Stomach (tissue), 9 donors: Measurements from ENCODE around the gene ARHGAP10. TPM values are rescaled to one million over a fixed set of nuclear protein-coding genes. Genes with fewer than 3 reads are reported as not detected.
A peak's percentile ranks its signal among the peaks of the same experiment; 100 is the strongest.

Experiments used
- DNase-seq, 2 donors: peaks; one replicate each; pipeline versions ENCODE4 v3.0.0 to v3.0.0-alpha.2; 2013 to 2019
- H3K27ac ChIP-seq, 5 donors: fragments of 200-600 bp in 4 of 5; sonication (generic) in 4 of 5; one replicate each; pipeline ENCODE4 v1.5.1; 2013 to 2019; ENCODE audit warnings: mild to moderate bottlenecking in 1 of 5, moderate library complexity in 1 of 5
- H3K27me3 ChIP-seq, 3 donors: fragments of 200-600 bp; sonication (generic); one replicate each; pipeline ENCODE4 v1.5.1; 2017 to 2019; ENCODE audit warnings: mixed run types in 1 of 3
- H3K36me3 ChIP-seq, 4 donors: fragments of 200-600 bp; sonication (generic); 1 replicate in 3 of 4; 2 replicates in 1 of 4; pipeline ENCODE4 v1.5.1; 2016 to 2019
- H3K4me1 ChIP-seq, 4 donors: fragments of 200-600 bp; sonication (generic); one replicate each; pipeline ENCODE4 v1.5.1; 2016 to 2019
- H3K4me3 ChIP-seq, 4 donors: fragments of 200-600 bp; sonication (generic) in 3 of 4; one replicate each; pipeline ENCODE4 v1.5.1; 2016 to 2019; ENCODE audit warnings: mild to moderate bottlenecking in 1 of 4
- H3K9me3 ChIP-seq, 4 donors: fragments of 200-600 bp; sonication (generic); one replicate each; pipeline ENCODE4 v1.5.1; 2016 to 2019
- EP300 ChIP-seq: sonication (generic); formaldehyde crosslinking; IDR thresholded peaks from one replicate; pipeline ENCODE4 v1.6.1; 2017; ENCODE audit warnings: antibody characterized with exemption
- POLR2A ChIP-seq, 4 donors: fragments of 450-650 bp; IDR thresholded peaks; one replicate each; pipeline ENCODE4 v1.6.1; 2016; ENCODE audit warnings: antibody characterized with exemption in 4 of 4, control low read depth in 2 of 4, mild to moderate bottlenecking in 1 of 4, moderate library complexity in 1 of 4
- POLR2AphosphoS5 ChIP-seq, 3 donors: sonication (generic); formaldehyde crosslinking; IDR thresholded peaks; one replicate each; pipeline ENCODE4 v1.6.1; 2016; ENCODE audit warnings: antibody characterized with exemption in 3 of 3
- WGBS, 5 donors: extraction: QIAGEN DNeasy Blood & Tissue Kit in 3 of 5; methylation state at CpG; one replicate each; pipeline versions ENCODE4 v1.1.5 to v1.1.7; 2013 to 2018; 5-methylcytosine and 5-hydroxymethylcytosine counted together
- intact Hi-C: fragments of 100-400 bp; cut with DNase I; formaldehyde crosslinking; loops from one replicate; pipeline ENCODE4 v1.15.1; 2023; ENCODE audit warnings: low total_unique reads
- polyA plus RNA-seq, 3 donors: library from polyadenylated mRNA; stranded (reverse); fragments of 200-250 nt; gene quantifications; one replicate each; pipeline ENCODE4 v1.2.3, GENCODE V29; 2013
- total RNA-seq, 5 donors: library from RNA; depleted of rRNA; stranded (reverse); fragments of >200 nt; gene quantifications; one replicate each; pipeline versions ENCODE4 v1.1.0 to v1.2.3, GENCODE V29; 2014 to 2016
- TF ChIP-seq, protein P1 (sequence below), 7 experiments: fragments of 450-650 bp in 4 of 7; fragments of 200-600 bp in 3 of 7; sonication (generic) in 3 of 7; IDR thresholded peaks; one replicate each; pipeline ENCODE4 v1.5.1; 2016 to 2019; ENCODE audit warnings: antibody characterized with exemption in 7 of 7, control low read depth in 2 of 7, mild to moderate bottlenecking in 1 of 7
- donor health status: healthy with polysubstance abuse.
- donor health status: Bipolar disorder and iron deficiency.
- donor health status: healthy.

The ARHGAP10 gene
- total and polyA plus RNA-seq, 8 donors, result 18.1 to 117 (median 43.9) TPM

DNA sequence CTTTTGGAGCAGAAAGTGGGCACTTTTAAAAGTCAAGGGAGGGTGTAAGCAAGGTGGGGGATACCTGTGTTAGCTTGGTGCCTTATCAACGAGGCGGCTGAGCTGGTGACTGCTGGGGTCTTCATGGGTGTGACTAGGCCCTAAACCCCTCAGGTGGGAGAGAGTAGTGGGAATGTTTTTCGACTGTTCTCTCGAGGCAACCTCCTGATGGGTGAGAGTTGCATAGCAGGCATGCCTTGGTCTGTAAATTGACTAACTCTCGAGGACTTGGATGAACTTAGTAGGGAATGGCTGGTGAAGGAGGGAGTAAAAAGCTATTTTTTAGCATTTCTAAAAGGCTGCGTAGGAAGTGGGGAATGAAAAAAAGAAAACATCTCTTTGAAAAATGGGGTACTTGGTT, 80.0 kb downstream of the ARHGAP10 start:
- no peak for TF ChIP-seq POLR2A (IDR thresholded peaks at IDR 0.05)
- TF ChIP-seq, protein P1, sequence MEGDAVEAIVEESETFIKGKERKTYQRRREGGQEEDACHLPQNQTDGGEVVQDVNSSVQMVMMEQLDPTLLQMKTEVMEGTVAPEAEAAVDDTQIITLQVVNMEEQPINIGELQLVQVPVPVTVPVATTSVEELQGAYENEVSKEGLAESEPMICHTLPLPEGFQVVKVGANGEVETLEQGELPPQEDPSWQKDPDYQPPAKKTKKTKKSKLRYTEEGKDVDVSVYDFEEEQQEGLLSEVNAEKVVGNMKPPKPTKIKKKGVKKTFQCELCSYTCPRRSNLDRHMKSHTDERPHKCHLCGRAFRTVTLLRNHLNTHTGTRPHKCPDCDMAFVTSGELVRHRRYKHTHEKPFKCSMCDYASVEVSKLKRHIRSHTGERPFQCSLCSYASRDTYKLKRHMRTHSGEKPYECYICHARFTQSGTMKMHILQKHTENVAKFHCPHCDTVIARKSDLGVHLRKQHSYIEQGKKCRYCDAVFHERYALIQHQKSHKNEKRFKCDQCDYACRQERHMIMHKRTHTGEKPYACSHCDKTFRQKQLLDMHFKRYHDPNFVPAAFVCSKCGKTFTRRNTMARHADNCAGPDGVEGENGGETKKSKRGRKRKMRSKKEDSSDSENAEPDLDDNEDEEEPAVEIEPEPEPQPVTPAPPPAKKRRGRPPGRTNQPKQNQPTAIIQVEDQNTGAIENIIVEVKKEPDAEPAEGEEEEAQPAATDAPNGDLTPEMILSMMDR (IDR thresholded peaks at IDR 0.05), result no peak
- no peak for TF ChIP-seq EP300
- no peak for TF ChIP-seq POLR2AphosphoS5 (IDR thresholded peaks at IDR 0.05)
- Histone ChIP-seq H3K27ac (no peak overlapping the region), H3K36me3 (no peaks in the 10 kb centered on the region), H3K9me3 (no peaks in the 10 kb centered on the region), H3K4me3 (no peak overlapping the region), H3K4me1 (peaks cover 5 to 86% (median 57%) of the 10 kb centered on the region in 4 donors), H3K27me3 (no peaks in the 10 kb centered on the region)
- WGBS, 5 donors, result 87 to 94% (median 91%) methylated on average over 6 of the region's 6 CpGs
- no peak for DNase-seq
- intact Hi-C loops, result no loop called here

DNA sequence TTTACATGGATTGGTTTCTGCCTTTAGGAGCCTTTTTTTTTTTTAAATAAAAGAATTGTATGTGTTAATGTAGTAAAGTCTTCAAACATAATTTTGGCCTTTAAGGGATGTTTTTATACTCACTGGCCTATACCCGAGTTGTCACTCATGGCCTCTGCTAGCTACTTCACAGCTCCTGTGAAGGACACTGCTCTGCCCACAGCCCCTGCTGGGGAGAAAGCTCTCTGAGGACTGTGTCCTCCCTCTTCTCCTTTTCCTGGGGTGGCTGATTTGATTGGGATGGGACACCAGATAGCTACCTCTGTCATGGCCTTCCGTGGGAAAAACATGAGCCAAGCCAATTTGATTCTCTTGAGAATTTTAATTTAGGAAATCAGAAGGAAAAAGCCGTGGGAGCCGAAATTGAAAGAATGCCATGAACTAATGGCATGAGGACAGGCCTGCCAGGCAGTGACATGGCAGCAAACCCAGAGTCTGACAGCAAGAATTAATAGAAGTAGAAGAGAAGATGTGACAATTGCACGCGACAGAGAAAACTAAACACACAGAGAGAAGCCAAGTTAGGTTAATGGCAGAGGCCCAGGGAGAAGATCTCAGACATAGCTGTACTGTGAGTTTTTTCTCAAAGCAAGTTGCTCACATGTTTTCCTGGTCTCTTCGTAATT, 81.4 kb downstream of the ARHGAP10 start:
- Histone ChIP-seq H3K9me3 (no peaks in the 10 kb centered on the region), H3K27me3 (no peaks in the 10 kb centered on the region), H3K4me3 (no peak overlapping the region), H3K4me1 (peaks cover 5 to 93% (median 64%) of the 10 kb centered on the region in 4 donors), H3K27ac (peak overlapping the region in 3 of 5 donors; percentile 30 to 43 (median 30)), H3K36me3 (no peaks in the 10 kb centered on the region)
- 57 to 80% (median 69%) methylated on average over 7 of the region's 7 CpGs for WGBS, 5 donors
- intact Hi-C loops, result no loop called here
- no peak for TF ChIP-seq EP300
- TF ChIP-seq, protein P1 (IDR thresholded peaks at IDR 0.05), result no peak
- TF ChIP-seq POLR2A (IDR thresholded peaks at IDR 0.05), result no peak
- no peak for TF ChIP-seq POLR2AphosphoS5 (IDR thresholded peaks at IDR 0.05)
- no peak for DNase-seq

DNA sequence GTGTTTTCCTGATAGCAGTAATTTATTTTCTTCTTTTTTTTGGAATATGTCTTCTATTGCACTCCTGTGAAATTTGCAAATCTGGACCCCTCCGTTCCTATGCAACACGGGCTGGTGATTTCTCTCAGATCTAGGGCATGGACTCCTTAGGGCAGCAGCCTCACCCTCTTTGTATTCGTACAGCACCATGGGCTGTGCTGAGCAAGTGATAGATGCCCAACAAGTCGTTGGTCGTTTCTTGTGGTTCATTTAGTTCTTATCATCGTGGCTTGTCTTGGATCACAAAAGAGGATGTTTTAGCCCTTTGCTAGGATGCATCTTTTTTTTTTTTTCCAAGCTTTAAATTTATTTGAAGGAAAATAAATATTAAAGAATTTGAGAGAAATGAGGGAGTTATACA, 82.1 kb downstream of the ARHGAP10 start:
- 67 to 83% (median 80%) methylated on average over 6 of the region's 6 CpGs for WGBS, 5 donors
- H3K27ac ChIP-seq, result peak overlapping the region in 1 of 5 donors; percentile 34
- H3K9me3 ChIP-seq, result no peaks in the 10 kb centered on the region
- H3K36me3 ChIP-seq, result no peaks in the 10 kb centered on the region
- H3K4me3 ChIP-seq, result no peak overlapping the region
- intact Hi-C loops, result no loop called here
- DNase-seq, result no peak
- H3K4me1 ChIP-seq, result peaks cover 5 to 86% (median 60%) of the 10 kb centered on the region in 4 donors
- TF ChIP-seq POLR2AphosphoS5 (IDR thresholded peaks at IDR 0.05), result no peak
- TF ChIP-seq, protein P1 (IDR thresholded peaks at IDR 0.05), result no peak
- TF ChIP-seq POLR2A (IDR thresholded peaks at IDR 0.05), result no peak
- no peak for TF ChIP-seq EP300
- H3K27me3 ChIP-seq, result no peaks in the 10 kb centered on the region

DNA sequence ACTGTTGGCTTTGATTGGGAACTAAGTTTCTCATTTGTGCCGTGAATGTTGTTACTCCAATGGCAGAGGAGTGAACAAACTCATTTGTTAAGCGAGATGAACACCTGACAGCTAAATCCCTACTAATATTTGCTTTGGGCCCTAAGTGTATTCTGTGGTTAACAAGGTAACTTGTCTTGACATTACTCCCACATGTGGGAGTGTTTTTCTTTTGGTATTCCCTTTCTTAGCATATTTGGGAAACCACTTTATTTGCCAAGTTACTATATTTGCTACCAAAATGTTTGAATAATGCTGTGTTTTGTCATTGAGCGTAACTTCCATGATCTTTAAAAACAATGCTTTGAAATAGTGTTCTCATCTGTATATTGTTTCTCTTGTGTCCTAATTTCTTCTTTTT, 82.5 kb downstream of the ARHGAP10 start:
- no peak for TF ChIP-seq POLR2AphosphoS5 (IDR thresholded peaks at IDR 0.05)
- TF ChIP-seq, protein P1 (IDR thresholded peaks at IDR 0.05), result no peak
- no peaks in the 10 kb centered on the region for H3K36me3 ChIP-seq
- peak overlapping the region in 2 of 5 donors; percentile 4 to 34 for H3K27ac ChIP-seq
- no peaks in the 10 kb centered on the region for H3K9me3 ChIP-seq
- no peak for DNase-seq
- intact Hi-C loops, result no loop called here
- H3K27me3 ChIP-seq, result no peaks in the 10 kb centered on the region
- peaks cover 5 to 82% (median 58%) of the 10 kb centered on the region in 4 donors for H3K4me1 ChIP-seq
- H3K4me3 ChIP-seq, result no peak overlapping the region
- 69 to 81% (median 79%) methylated on average over 3 of the region's 3 CpGs for WGBS, 5 donors
